SK-N-SH (cell line): Measurements from ENCODE around the gene RAB26. TPM values are rescaled to one million over a fixed set of nuclear protein-coding genes. Genes with fewer than 3 reads are reported as not detected.

Experiments used
- CTCF ChIA-PET: fragments of 300-600, 350-600 bp; formaldehyde crosslinking; extraction: SDS; loops from one replicate; lab custom pipeline; 2021; lab: Yijun Ruan, JAX
- POLR2A ChIA-PET: fragments of 350-600 bp; sonication (Branson Sonifier 250); formaldehyde crosslinking; extraction: SDS; loops from one replicate; lab custom pipeline; 2020; ENCODE audit warnings: antibody characterized with exemption, inconsistent platforms; lab: Yijun Ruan, JAX
- DNase-seq: peaks from one replicate; pipeline ENCODE4 v3.0.0; 2012
- H2AFZ ChIP-seq: fragments of 200-600 bp; sonication (generic); 2 replicates; pipeline ENCODE4 v1.8.1; 2016; ENCODE audit warnings: antibody characterized with exemption, mild to moderate bottlenecking, low read depth
- H3F3A ChIP-seq: fragments of 200-600 bp; sonication (generic); replicated peaks from 2 replicates; pipeline ENCODE3; 2016; ENCODE audit warnings: antibody characterized with exemption, mild to moderate bottlenecking; ENCODE audit not compliant: insufficient read depth
- H3K27ac ChIP-seq, 2 experiments: fragments of 200-500 bp in 1 of 2; fragments of 200-600 bp in 1 of 2; sonication (Bioruptor generic) in 1 of 2; sonication (generic), shearing (Covaris generic) in 1 of 2; 2 replicates each; pipeline versions ENCODE4 v1.5.1 to v1.6.1; 2014 to 2016; ENCODE audit warnings: low read depth in 2 of 2, inconsistent platforms in 1 of 2, low read length in 1 of 2, mild to moderate bottlenecking in 1 of 2, mixed read lengths in 1 of 2
- H3K27me3 ChIP-seq: fragments of 200-600 bp; sonication (generic), shearing (Covaris generic); 2 replicates; pipeline ENCODE4 v1.6.1; 2016; ENCODE audit warnings: mixed run types; ENCODE audit not compliant: insufficient read depth
- H3K36me3 ChIP-seq, 2 experiments: fragments of 200-500 bp in 1 of 2; fragments of 200-600 bp in 1 of 2; sonication (Bioruptor generic) in 1 of 2; sonication (generic) in 1 of 2; replicated peaks in 1 of 2; 2 replicates each; pipeline versions ENCODE3 to v1.5.1; 2014 to 2016; ENCODE audit warnings: low read length in 1 of 2, mild to moderate bottlenecking in 1 of 2; ENCODE audit not compliant: insufficient read depth in 2 of 2, control insufficient read depth in 1 of 2
- H3K4me1 ChIP-seq, 2 experiments: fragments of 200-500 bp in 1 of 2; fragments of 200-600 bp in 1 of 2; sonication (Bioruptor generic) in 1 of 2; sonication (generic), shearing (Covaris generic) in 1 of 2; 2 replicates each; pipeline versions ENCODE4 v1.5.1 to v1.6.1; 2014 to 2016; ENCODE audit warnings: low read depth in 1 of 2, low read length in 1 of 2, mixed run types in 1 of 2; ENCODE audit not compliant: insufficient read depth in 2 of 2, control insufficient read depth in 1 of 2
- H3K4me2 ChIP-seq: fragments of 200-600 bp; sonication (generic), shearing (Covaris generic); 2 replicates; pipeline ENCODE4 v1.6.1; 2017; ENCODE audit warnings: mixed run types
- H3K4me3 ChIP-seq, 2 experiments: fragments of 200-500 bp in 1 of 2; fragments of 200-600 bp in 1 of 2; sonication (Bioruptor generic) in 1 of 2; sonication (generic), shearing (Covaris generic) in 1 of 2; 2 replicates each; pipeline versions ENCODE4 v1.5.1 to v1.8.1; 2014 to 2016; ENCODE audit warnings: low read depth in 2 of 2, inconsistent platforms in 1 of 2, low read length in 1 of 2, mild to moderate bottlenecking in 1 of 2, mixed read lengths in 1 of 2, moderate library complexity in 1 of 2
- H3K79me2 ChIP-seq: fragments of 200-600 bp; sonication (generic); 2 replicates; pipeline ENCODE4 v1.8.1; 2017; ENCODE audit warnings: mild to moderate bottlenecking; ENCODE audit not compliant: insufficient read depth
- H3K9ac ChIP-seq: fragments of 200-600 bp; sonication (generic); 2 replicates; pipeline ENCODE4 v1.6.1; 2017; ENCODE audit warnings: mixed run types
- H3K9me2 ChIP-seq: fragments of 200-600 bp; sonication (generic); 2 replicates; pipeline ENCODE4 v1.6.1; 2017; ENCODE audit warnings: mixed run types
- H3K9me3 ChIP-seq: fragments of 200-600 bp; sonication (generic); 2 replicates; pipeline ENCODE4 v1.6.1; 2017; ENCODE audit warnings: mixed run types, mild to moderate bottlenecking, moderate library complexity
- H4K20me1 ChIP-seq: fragments of 200-600 bp; sonication (generic); 2 replicates; pipeline ENCODE4 v1.6.1; 2017; ENCODE audit warnings: mild to moderate bottlenecking, mixed run types; ENCODE audit not compliant: insufficient read depth
- ELF1 ChIP-seq: IDR thresholded peaks from 2 replicates; pipeline ENCODE4 v1.4.0; 2012
- FOXM1 ChIP-seq: IDR thresholded peaks from 2 replicates; pipeline ENCODE4 v1.4.0; 2012; ENCODE audit warnings: low read depth, mild to moderate bottlenecking
- GATA2 ChIP-seq: sonication (generic); formaldehyde crosslinking; IDR thresholded peaks from 2 replicates; pipeline ENCODE4 v1.5.0; 2020; ENCODE audit warnings: mild to moderate bottlenecking, missing genetic modification reagents
- JUND ChIP-seq: IDR thresholded peaks from 2 replicates; pipeline ENCODE4 v1.4.0; 2012
- MXI1 ChIP-seq: IDR thresholded peaks from 2 replicates; pipeline ENCODE4 v1.6.1; 2012; ENCODE audit warnings: mild to moderate bottlenecking, low read depth, low read length, improper control_type of control experiment
- NFIC ChIP-seq: IDR thresholded peaks from 2 replicates; pipeline ENCODE4 v1.4.0; 2012; ENCODE audit warnings: borderline replicate concordance
- RAD21 ChIP-seq: IDR thresholded peaks from 2 replicates; pipeline ENCODE4 v1.6.1; 2012; ENCODE audit warnings: mild to moderate bottlenecking, low read length
- RCOR1 ChIP-seq: fragments of 150-350 bp; IDR thresholded peaks from 2 replicates; pipeline ENCODE4 v1.6.1; 2017; ENCODE audit warnings: antibody characterized with exemption, low read length
- SIN3A ChIP-seq: IDR thresholded peaks from 2 replicates; pipeline ENCODE4 v1.6.1; 2012; ENCODE audit warnings: low read depth, mild to moderate bottlenecking, low read length, moderate library complexity, borderline replicate concordance
- TAF1 ChIP-seq: IDR thresholded peaks from 2 replicates; pipeline ENCODE4 v1.6.1; 2012; ENCODE audit warnings: low read depth, mild to moderate bottlenecking, low read length, moderate library complexity, borderline replicate concordance
- TEAD4 ChIP-seq: IDR thresholded peaks from 2 replicates; pipeline ENCODE4 v1.4.0; 2012; ENCODE audit warnings: mild to moderate bottlenecking, borderline replicate concordance; ENCODE audit not compliant: insufficient read depth
- YY1 ChIP-seq: IDR thresholded peaks from 2 replicates; pipeline ENCODE4 v1.4.0; 2012; ENCODE audit warnings: low read depth, mild to moderate bottlenecking
- WGBS: methylation state at CpG from one replicate; pipeline ENCODE4 v1.1.6; 2017; ENCODE audit warnings: low lambda C conversion rate; 5-methylcytosine and 5-hydroxymethylcytosine counted together
- polyA plus RNA-seq, 3 experiments: library from polyadenylated mRNA; depleted of rRNA; stranded (reverse); fragments of >200 nt; gene quantifications; 2 replicates each; pipeline ENCODE4 v1.2.3, GENCODE V29; 2012
- TF ChIP-seq, protein P1 (sequence below): fragments of 150-350 bp; IDR thresholded peaks from 2 replicates; pipeline ENCODE4 v1.6.1; 2016; ENCODE audit warnings: mild to moderate bottlenecking, low read depth, low read length
- TF ChIP-seq, protein P2 (sequence below): IDR thresholded peaks from 2 replicates; pipeline ENCODE4 v1.4.0; 2012; ENCODE audit warnings: low read depth

Gene RAB26
- polyA plus RNA-seq, 1 of the 3 experiments (the other 2 are of a cell fraction) = 14.3 TPM

DNA sequence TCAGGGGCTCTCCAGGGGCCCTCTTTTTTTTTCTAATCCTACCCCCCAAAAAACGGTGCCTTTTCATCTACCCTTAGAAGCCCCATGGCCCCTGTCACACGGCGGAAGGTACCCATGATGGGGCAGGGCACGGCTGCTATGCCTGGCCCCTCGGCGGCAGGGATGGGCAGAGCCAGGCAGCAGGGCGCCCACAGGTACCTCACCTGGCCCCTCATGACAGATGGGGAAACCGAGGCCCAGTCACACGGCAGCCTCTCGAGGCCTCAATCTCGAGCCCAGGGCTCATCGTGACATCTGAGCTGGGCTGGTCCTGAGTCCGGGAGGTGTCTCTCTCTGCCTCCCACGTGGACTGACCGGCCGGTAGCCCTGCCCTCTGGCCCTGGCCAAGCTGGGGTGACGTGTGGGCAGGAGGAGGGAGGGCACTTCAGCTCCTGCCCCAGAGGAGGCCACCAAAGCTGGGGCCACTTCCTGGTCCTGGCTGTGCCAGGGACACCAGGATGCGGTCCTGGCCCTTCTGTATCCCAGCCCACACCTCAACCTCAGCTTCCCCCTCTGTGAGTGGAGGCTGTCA lies 18.7 kb downstream of the RAB26 start:
- Histone ChIP-seq H3K27ac (no peak overlapping the region), H3K9ac (no peak overlapping the region), H4K20me1 (peaks cover 22% of the 10 kb centered on the region), H3K27me3 (no peaks in the 10 kb centered on the region), H3K4me1 (no peaks in the 10 kb centered on the region), H3K4me3 (no peak overlapping the region), H3K9me2 (no peaks in the 10 kb centered on the region), H3K79me2 (peaks cover 27% of the 10 kb centered on the region), H3F3A (peaks cover 3% of the 10 kb centered on the region), H2AFZ (no peak overlapping the region), H3K9me3 (no peaks in the 10 kb centered on the region), H3K36me3 (peaks cover 0 to 57% of the 10 kb centered on the region in 2 experiments), H3K4me2 (no peak overlapping the region)
- WGBS = 89% methylated on average over 12 of the region's 18 CpGs
- TF ChIP-seq MXI1 (no peak), YY1 (no peak), FOXM1 (no peak), RAD21 (no peak), TAF1 (no peak), GATA2 (CRISPR knock-in tag) (no peak), TEAD4 (no peak), SIN3A (no peak)
- TF ChIP-seq, protein P1, sequence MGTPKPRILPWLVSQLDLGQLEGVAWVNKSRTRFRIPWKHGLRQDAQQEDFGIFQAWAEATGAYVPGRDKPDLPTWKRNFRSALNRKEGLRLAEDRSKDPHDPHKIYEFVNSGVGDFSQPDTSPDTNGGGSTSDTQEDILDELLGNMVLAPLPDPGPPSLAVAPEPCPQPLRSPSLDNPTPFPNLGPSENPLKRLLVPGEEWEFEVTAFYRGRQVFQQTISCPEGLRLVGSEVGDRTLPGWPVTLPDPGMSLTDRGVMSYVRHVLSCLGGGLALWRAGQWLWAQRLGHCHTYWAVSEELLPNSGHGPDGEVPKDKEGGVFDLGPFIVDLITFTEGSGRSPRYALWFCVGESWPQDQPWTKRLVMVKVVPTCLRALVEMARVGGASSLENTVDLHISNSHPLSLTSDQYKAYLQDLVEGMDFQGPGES = no peak
- TF ChIP-seq, protein P2, sequence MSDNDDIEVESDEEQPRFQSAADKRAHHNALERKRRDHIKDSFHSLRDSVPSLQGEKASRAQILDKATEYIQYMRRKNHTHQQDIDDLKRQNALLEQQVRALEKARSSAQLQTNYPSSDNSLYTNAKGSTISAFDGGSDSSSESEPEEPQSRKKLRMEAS = no peak
- DNase-seq = no peak
- POLR2A ChIA-PET = interaction anchor here (3.5 kb wide), 1 partner anchor 12 kb away, joined by 16 read pairs; the partner anchor contains the start of gene TRAF7
- CTCF ChIA-PET = interaction anchor here (1.0 kb wide), 2 partner anchors 12 to 163 kb away, joined by 3 to 7 read pairs; partner anchors contain the start of gene TRAF7

DNA sequence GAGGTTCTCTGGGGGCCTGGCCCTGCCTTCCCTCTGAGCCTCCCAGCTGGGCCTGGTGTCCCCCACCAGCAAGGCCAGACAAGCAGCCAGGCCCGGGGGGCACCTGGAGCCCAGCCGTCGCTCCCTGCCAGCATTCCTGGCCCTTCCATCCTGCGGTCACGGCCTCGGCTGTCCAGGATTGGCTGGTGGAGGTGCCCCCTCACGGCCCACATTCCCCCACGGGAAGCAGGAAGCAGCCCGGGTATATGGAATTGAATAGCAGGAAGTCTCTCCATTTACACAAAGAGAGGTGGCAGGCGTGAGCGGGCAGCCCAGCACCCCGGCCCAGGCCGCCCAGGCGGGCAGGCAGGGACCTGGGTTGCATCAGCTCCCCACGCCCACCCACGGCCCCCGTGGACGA lies 21.7 kb downstream of the RAB26 start:
- WGBS = 100% methylated on average over 8 of the region's 18 CpGs

More for the DNA sequence above, 21.7 kb downstream of the RAB26 start:
- no peak overlapping the region for H3K4me3 ChIP-seq
- H3K36me3 ChIP-seq = peaks cover 0 to 73% of the 10 kb centered on the region in 2 experiments
- TF ChIP-seq JUND (no peak), ELF1 (no peak), RCOR1 (no peak), RAD21 (no peak), YY1 (no peak), NFIC (no peak)
- ChIA-PET POLR2A (interaction anchor here (1.6 kb wide), 1 partner anchor 15 kb away, joined by 7 read pairs; the partner anchor contains the start of gene TRAF7), CTCF (no interaction called here)
- H3K4me1 ChIP-seq = no peaks in the 10 kb centered on the region
- no peaks in the 10 kb centered on the region for H3K9me2 ChIP-seq
- H3K9me3 ChIP-seq = no peaks in the 10 kb centered on the region
- no peak overlapping the region for H2AFZ ChIP-seq
- H3F3A ChIP-seq = no peaks in the 10 kb centered on the region
- H3K27me3 ChIP-seq = no peaks in the 10 kb centered on the region
- H3K79me2 ChIP-seq = peaks cover 9% of the 10 kb centered on the region; the same call in 1 of the 2 replicates
- 0 out of 2 replicates have a peak, but pooled peaks cover 5% of the 10 kb centered on the region for H4K20me1 ChIP-seq
- H3K9ac ChIP-seq = no peak overlapping the region
- H3K27ac ChIP-seq = no peak overlapping the region
- no peak overlapping the region for H3K4me2 ChIP-seq
- DNase-seq = no peak
